ENCODE data around the gene MRPL20.
"Not testable (repeated sequence)": the region's sequence is repeated elsewhere in the genome, so short reads cannot be mapped to it uniquely, and the experiment has no call there.

- not testable (repeated sequence) for TF ChIP-seq CTCF (IDR thresholded peaks at IDR 0.05); ZFX (IDR thresholded peaks at IDR 0.05; ENCODE audit: borderline replicate concordance)
Measured at GRCh38 chr1:1428967-1429366, 21.9 kb upstream of the MRPL20 start.

Data from 22Rv1 (cell line).